SK-N-SH (cell line): Measurements from ENCODE around the gene CA10.
A peak's percentile ranks its signal among the peaks of the same experiment; 100 is the strongest.

Experiments used
- CHD2 ChIP-seq: fragments of 150-350 bp; IDR thresholded peaks from 2 replicates; pipeline ENCODE4 v1.6.1; 2018; ENCODE audit warnings: low read length; ENCODE audit not compliant: partially characterized antibody
- EZH2phosphoT487 ChIP-seq: fragments of 200-600 bp; sonication (generic); IDR thresholded peaks from 2 replicates; pipeline ENCODE4 v1.6.1; 2017; ENCODE audit warnings: low read depth, mixed run types, mild to moderate bottlenecking, antibody characterized with exemption, moderate library complexity, borderline replicate concordance
- FOSL2 ChIP-seq: IDR thresholded peaks from 2 replicates; pipeline ENCODE4 v1.4.0; 2012; ENCODE audit warnings: low read depth, mild to moderate bottlenecking, moderate library complexity, borderline replicate concordance
- JUND ChIP-seq: IDR thresholded peaks from 2 replicates; pipeline ENCODE4 v1.4.0; 2012
- NRF1 ChIP-seq: IDR thresholded peaks from 2 replicates; pipeline ENCODE4 v1.6.1; 2012; ENCODE audit warnings: low read depth, mild to moderate bottlenecking, low read length
- POLR2AphosphoS5 ChIP-seq: IDR thresholded peaks from 2 replicates; pipeline ENCODE4 v1.6.1; 2012; ENCODE audit warnings: low read depth, low read length
- RFX5 ChIP-seq: IDR thresholded peaks from 2 replicates; pipeline ENCODE4 v1.6.1; 2012; ENCODE audit warnings: mild to moderate bottlenecking, improper control_type of control experiment, low read length
- TAF1 ChIP-seq: IDR thresholded peaks from 2 replicates; pipeline ENCODE4 v1.6.1; 2012; ENCODE audit warnings: low read depth, mild to moderate bottlenecking, low read length, moderate library complexity, borderline replicate concordance
- YY1 ChIP-seq: IDR thresholded peaks from 2 replicates; pipeline ENCODE4 v1.4.0; 2012; ENCODE audit warnings: low read depth, mild to moderate bottlenecking
- TF ChIP-seq, protein P1 (sequence below): IDR thresholded peaks from 2 replicates; pipeline ENCODE4 v1.4.0; 2012; ENCODE audit warnings: low read depth, borderline replicate concordance
- TF ChIP-seq, protein P2 (sequence below): fragments of 200-600 bp; sonication (generic); IDR thresholded peaks from 2 replicates; pipeline ENCODE4 v1.6.1; 2017; ENCODE audit warnings: antibody characterized with exemption, mild to moderate bottlenecking, moderate library complexity

- TF ChIP-seq NRF1 (no peak), EZH2phosphoT487 (no peak), TAF1 (no peak), POLR2AphosphoS5 (no peak), JUND (no peak), YY1 (no peak), CHD2 (no peak), FOSL2 (no peak), RFX5 (no peak)
- TF ChIP-seq, protein P1, sequence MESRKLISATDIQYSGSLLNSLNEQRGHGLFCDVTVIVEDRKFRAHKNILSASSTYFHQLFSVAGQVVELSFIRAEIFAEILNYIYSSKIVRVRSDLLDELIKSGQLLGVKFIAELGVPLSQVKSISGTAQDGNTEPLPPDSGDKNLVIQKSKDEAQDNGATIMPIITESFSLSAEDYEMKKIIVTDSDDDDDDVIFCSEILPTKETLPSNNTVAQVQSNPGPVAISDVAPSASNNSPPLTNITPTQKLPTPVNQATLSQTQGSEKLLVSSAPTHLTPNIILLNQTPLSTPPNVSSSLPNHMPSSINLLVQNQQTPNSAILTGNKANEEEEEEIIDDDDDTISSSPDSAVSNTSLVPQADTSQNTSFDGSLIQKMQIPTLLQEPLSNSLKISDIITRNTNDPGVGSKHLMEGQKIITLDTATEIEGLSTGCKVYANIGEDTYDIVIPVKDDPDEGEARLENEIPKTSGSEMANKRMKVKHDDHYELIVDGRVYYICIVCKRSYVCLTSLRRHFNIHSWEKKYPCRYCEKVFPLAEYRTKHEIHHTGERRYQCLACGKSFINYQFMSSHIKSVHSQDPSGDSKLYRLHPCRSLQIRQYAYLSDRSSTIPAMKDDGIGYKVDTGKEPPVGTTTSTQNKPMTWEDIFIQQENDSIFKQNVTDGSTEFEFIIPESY: no peak
- TF ChIP-seq, protein P2, sequence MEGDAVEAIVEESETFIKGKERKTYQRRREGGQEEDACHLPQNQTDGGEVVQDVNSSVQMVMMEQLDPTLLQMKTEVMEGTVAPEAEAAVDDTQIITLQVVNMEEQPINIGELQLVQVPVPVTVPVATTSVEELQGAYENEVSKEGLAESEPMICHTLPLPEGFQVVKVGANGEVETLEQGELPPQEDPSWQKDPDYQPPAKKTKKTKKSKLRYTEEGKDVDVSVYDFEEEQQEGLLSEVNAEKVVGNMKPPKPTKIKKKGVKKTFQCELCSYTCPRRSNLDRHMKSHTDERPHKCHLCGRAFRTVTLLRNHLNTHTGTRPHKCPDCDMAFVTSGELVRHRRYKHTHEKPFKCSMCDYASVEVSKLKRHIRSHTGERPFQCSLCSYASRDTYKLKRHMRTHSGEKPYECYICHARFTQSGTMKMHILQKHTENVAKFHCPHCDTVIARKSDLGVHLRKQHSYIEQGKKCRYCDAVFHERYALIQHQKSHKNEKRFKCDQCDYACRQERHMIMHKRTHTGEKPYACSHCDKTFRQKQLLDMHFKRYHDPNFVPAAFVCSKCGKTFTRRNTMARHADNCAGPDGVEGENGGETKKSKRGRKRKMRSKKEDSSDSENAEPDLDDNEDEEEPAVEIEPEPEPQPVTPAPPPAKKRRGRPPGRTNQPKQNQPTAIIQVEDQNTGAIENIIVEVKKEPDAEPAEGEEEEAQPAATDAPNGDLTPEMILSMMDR: peak; percentile 8; the same call in 1 of the 2 replicates
Measured at GRCh38 chr17:51850201-51850600, 308.3 kb downstream of the CA10 start.
